NCI-H2196 treated with DMSO at 0.1 percent for 48 hours (cell line): ENCODE measurements around the gene WFIKKN1.

Source experiments
- DNase-seq: peaks from one replicate; lab custom pipeline; 2025; ENCODE audit not compliant: unreplicated experiment; lab: John Stamatoyannopoulos, UW

WFIKKN1 gene

DNA sequence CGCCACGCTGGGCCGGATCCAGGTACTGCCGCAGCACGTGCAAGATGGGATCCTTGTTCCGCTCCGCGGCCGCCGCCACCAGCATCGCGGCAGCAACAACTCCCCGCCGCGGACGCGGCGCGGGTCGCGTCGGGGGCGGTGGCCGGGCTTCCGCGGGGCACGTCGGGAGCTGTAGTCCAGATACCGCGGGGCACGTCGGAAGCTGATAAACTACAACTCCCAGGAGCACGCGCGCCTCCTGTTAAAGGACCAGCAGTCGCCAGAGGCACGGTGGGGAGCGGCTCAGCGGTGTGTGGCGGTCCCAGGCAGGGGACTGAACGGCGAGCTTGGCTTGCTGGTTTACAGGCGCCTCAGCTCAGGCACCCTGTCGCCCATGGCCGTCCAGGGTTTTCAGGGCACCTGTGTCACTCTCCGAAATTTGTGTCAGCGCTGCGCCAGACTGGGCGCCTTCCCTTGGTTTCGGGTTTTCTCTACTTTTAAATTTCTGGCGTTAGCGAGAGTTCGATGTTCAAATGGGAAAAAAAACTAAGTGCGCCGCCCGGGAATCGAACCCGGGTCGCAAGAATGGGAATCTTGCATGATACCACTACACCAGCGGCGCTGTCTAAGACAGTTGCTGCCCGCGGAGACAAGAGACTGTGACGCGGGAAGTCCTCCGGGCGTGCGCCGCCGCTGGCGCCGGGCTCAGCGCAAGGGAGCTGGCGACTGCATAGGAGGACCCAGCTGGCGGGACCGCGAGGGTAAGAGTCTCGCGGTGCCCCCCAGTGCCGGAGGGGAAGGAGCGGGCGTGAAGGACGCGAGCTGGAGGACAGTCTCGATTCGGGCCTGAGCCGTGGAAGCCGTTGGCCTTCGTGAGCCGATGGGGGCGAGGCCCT, 5.7 kb downstream of the WFIKKN1 start, which contains the start of gene METTL26:
Gene METTL26 (minus strand): TSS at position 100 of the 875 bp plus-strand sequence. CDS start 15 bp downstream, at position 85.
- DNase-seq, result peak; percentile 83

- DNase-seq, result no peak
Measured at GRCh38 chr16:637081-638018, 6.6 kb downstream of the WFIKKN1 start.

- no peak for DNase-seq
Measured at GRCh38 chr16:638034-638543, 7.3 kb downstream of the WFIKKN1 start.

- DNase-seq, result no peak
Measured at GRCh38 chr16:638836-639235, 8.1 kb downstream of the WFIKKN1 start.

GRCh38 chr16:640614-641013, 9.8 kb downstream of the WFIKKN1 start:
- DNase-seq, result no peak

DNA sequence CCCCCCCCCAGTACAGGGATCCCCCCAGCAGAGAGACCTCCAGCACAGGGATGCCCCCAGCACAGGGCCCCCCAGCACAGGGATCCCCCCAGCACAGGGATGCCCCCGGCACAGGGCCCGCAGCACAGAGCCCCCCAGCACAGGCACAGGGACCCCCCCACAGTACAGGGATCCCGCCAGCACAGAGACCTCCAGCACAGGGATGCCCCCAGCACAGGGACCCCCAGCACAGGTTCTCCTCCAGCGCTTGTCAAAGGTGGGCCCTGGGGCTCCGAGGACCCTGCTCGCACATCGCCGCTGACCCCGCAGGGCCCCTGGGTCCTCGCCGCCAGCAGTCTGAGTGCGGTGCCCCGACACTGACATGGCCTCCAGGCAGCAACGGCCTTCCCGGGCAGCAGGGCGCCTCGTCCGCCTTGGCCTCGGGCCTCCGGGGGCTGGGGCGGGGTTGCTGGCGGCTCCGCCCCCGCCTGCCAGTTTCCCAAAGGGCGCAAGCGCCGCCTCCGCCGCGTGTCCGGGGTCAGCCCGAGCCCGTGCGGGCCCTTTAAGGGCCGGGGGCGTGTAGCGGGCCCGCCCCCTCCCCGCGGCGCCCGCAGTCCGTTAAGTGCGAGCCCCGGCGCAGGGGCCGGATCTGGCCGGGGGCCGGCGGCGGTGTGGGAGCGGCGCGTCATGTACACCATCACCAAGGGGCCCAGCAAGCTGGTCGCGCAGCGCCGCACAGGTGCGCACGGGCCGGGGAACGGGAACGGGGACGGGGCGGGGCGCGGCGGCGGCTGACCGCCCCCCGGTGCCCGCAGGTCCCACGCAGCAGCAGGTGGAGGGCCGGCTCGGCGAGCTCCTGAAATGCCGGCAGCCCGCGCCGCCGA, 10.8 kb downstream of the WFIKKN1 start, which contains the start of gene MCRIP2:
Gene MCRIP2 (plus strand): TSS at position 503 of the 863 bp plus-strand sequence. CDS start 164 bp downstream, at position 667.
- peak; percentile 66 for DNase-seq

GRCh38 chr16:642189-643049, 11.6 kb downstream of the WFIKKN1 start:
- peak; percentile 37 for DNase-seq

- DNase-seq, result no peak
Measured at GRCh38 chr16:643050-643368, 12.2 kb downstream of the WFIKKN1 start.

- no peak for DNase-seq
Measured at GRCh38 chr16:644556-644955, 13.8 kb downstream of the WFIKKN1 start.

GRCh38 chr16:645852-646678, 15.3 kb downstream of the WFIKKN1 start:
- no peak for DNase-seq

DNA sequence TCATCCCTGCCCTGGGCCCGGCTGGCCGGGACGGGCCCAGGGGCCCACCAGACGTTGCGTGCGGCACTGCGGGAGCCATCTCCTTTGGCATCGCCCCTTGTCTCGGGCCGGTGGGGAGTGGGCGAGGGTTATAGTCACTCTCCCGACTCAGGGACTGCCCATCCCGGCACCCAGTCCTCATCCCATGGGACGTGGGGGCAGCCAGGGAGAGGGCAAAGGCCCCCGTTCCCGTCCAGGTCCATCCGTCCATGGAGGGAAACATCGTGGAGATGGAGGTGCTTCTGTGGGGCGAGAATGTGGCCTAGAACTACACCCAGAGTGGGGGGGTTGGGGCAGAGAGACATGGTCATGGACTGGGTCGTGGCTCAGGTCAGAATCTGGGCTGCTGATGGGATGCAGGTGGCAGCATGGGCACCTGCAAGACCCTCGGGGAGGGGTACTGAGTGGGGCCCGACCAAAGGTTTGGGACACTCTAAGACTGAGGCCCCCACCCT, 15.9 kb downstream of the WFIKKN1 start:
- no peak for DNase-seq

- no peak for DNase-seq
Measured at GRCh38 chr16:647173-647902, 16.6 kb downstream of the WFIKKN1 start.

- peak; percentile 61 for DNase-seq
Measured at GRCh38 chr16:648071-648780, 17.4 kb downstream of the WFIKKN1 start.

GRCh38 chr16:648781-649589, 18.2 kb downstream of the WFIKKN1 start, which contains the start of gene WDR90:
TSS of gene WDR90 (plus strand) at chr16:649365. CDS start at chr16:649417, 52 bp downstream.
- peak; percentile 80 for DNase-seq

- DNase-seq, result no peak
Measured at GRCh38 chr16:649631-650030, 18.8 kb downstream of the WFIKKN1 start.

DNA sequence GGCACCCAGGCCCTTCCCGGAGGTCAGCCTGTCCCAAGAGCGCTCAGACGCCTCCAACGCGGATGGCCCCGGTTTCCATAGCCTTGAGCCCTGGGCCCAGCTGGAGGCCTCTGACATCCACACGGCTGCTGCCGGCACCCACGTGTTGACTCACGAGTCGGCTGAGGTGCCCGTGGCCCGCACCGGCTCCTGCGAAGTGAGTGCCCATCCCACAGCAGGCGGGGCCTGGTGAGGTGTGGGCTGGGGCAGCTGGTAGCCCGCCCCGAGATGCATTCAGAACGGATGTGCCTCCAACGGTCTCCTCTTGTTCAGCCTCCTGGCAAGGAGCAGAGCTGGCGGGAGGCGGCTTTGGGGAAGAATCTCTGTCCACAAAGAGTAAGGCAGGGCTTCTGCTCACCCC, 21.1 kb downstream of the WFIKKN1 start:
- DNase-seq, result no peak
